ENCODE measurements around the gene UEVLD. TPM values are rescaled to one million over a fixed set of nuclear protein-coding genes. Genes with fewer than 3 reads are reported as not detected.

The UEVLD gene
- total RNA-seq, 3 donors from 2014 or later, result 34.8 to 36.7 (median 35.3) TPM

GRCh38 chr11:18614667-18615066 lies 26.1 kb upstream of the UEVLD start:
- intact Hi-C loops (cut with DNase I, micrococcal nuclease), result no loop called here
- no peak for ATAC-seq
- no peaks in the 10 kb centered on the region for H3K9me3 ChIP-seq
- no peak for TF ChIP-seq CTCF (IDR thresholded peaks at IDR 0.05)
- DNase-seq, result no peak
- no peaks in the 10 kb centered on the region for H3K36me3 ChIP-seq (ENCODE audit: low read depth)
- H3K4me3 ChIP-seq, result no peak overlapping the region
- peaks cover 5% of the 10 kb centered on the region for H3K4me1 ChIP-seq (ENCODE audit: low read depth)

- no peaks in the 10 kb centered on the region for H3K9me3 ChIP-seq
- ATAC-seq (no peak), DNase-seq (no peak)
- TF ChIP-seq CTCF (IDR thresholded peaks at IDR 0.05), result no peak
- H3K4me3 ChIP-seq, result no peak overlapping the region
- intact Hi-C loops (cut with DNase I, micrococcal nuclease), result no loop called here
- H3K36me3 ChIP-seq (ENCODE audit: low read depth), result no peaks in the 10 kb centered on the region
- H3K4me1 ChIP-seq (ENCODE audit: low read depth), result no peaks in the 10 kb centered on the region
These were observed 23.9 kb upstream of the UEVLD start for GRCh38 chr11:18612394-18612793.

GRCh38 chr11:18611196-18611595 lies 22.7 kb upstream of the UEVLD start:
- no peaks in the 10 kb centered on the region for H3K4me1 ChIP-seq (ENCODE audit: low read depth)
- no peak for DNase-seq
- no peaks in the 10 kb centered on the region for H3K9me3 ChIP-seq
- TF ChIP-seq CTCF (IDR thresholded peaks at IDR 0.05), result no peak
- no peak overlapping the region for H3K4me3 ChIP-seq
- H3K36me3 ChIP-seq (ENCODE audit: low read depth), result no peaks in the 10 kb centered on the region
- ATAC-seq, result no peak
- intact Hi-C loops (cut with DNase I, micrococcal nuclease), result no loop called here

GRCh38 chr11:18608376-18608775 lies 19.8 kb upstream of the UEVLD start:
- H3K4me1 ChIP-seq (ENCODE audit: low read depth), result no peaks in the 10 kb centered on the region
- DNase-seq (no peak), ATAC-seq (no peak)
- no peaks in the 10 kb centered on the region for H3K9me3 ChIP-seq
- H3K36me3 ChIP-seq (ENCODE audit: low read depth), result no peaks in the 10 kb centered on the region
- intact Hi-C loops (cut with DNase I, micrococcal nuclease), result no loop called here
- no peak for TF ChIP-seq CTCF (IDR thresholded peaks at IDR 0.05)
- H3K4me3 ChIP-seq, result no peak overlapping the region

- DNase-seq (no peak), ATAC-seq (no peak)
- Histone ChIP-seq H3K4me3 (no peak overlapping the region), H3K36me3 (ENCODE audit: low read depth) (no peaks in the 10 kb centered on the region), H3K4me1 (ENCODE audit: low read depth) (no peaks in the 10 kb centered on the region), H3K9me3 (no peaks in the 10 kb centered on the region)
- intact Hi-C loops (cut with DNase I, micrococcal nuclease), result no loop called here
- no peak for TF ChIP-seq CTCF (IDR thresholded peaks at IDR 0.05)
These were observed 12.5 kb upstream of the UEVLD start for GRCh38 chr11:18600915-18601569.
